Kidney (tissue), 14 donors: Measurements from ENCODE around the gene MTPN. TPM values are rescaled to one million over a fixed set of nuclear protein-coding genes. Genes with fewer than 3 reads are reported as not detected.

Experiments
- DNase-seq, 5 donors: peaks; one replicate each; pipeline ENCODE4 v3.0.0-alpha.2; 2013 to 2020
- FAIRE-seq: peaks from 2 replicates; lab custom pipeline; 2012; peaks lifted over from hg19 to GRCh38; lab: Jason Lieb, UNC
- H3K27ac ChIP-seq, 2 donors: one replicate each; pipeline ENCODE4 v1.7.0; 2013; ENCODE audit warnings: low read depth in 2 of 2, low read length in 2 of 2, inconsistent platforms in 1 of 2
- H3K27me3 ChIP-seq: one replicate; pipeline ENCODE4 v1.7.1; 2013; ENCODE audit warnings: low read length, inconsistent platforms; ENCODE audit not compliant: control insufficient read depth, insufficient read depth
- H3K36me3 ChIP-seq, 3 donors: one replicate each; pipeline versions ENCODE4 v1.7.0 to v1.7.1; 2013; ENCODE audit warnings: low read length in 3 of 3, control low read depth in 1 of 3, inconsistent platforms in 1 of 3; ENCODE audit not compliant: insufficient read depth in 3 of 3, control insufficient read depth in 2 of 3
- H3K4me1 ChIP-seq, 3 donors: one replicate each; pipeline versions ENCODE4 v1.7.0 to v1.7.1; 2013; ENCODE audit warnings: low read length in 3 of 3, inconsistent platforms in 1 of 3, low read depth in 1 of 3; ENCODE audit not compliant: control insufficient read depth in 2 of 3, insufficient read depth in 2 of 3
- H3K4me3 ChIP-seq, 3 donors: one replicate each; pipeline versions ENCODE4 v1.7.0 to v1.8.1; 2013; ENCODE audit warnings: low read length in 3 of 3, control low read depth in 1 of 3, inconsistent platforms in 1 of 3
- H3K9ac ChIP-seq, 3 donors: one replicate each; pipeline versions ENCODE4 v1.7.0 to v1.7.1; 2013; ENCODE audit warnings: low read length in 3 of 3, control low read depth in 1 of 3, inconsistent platforms in 1 of 3
- H3K9me3 ChIP-seq, 3 donors: one replicate each; pipeline versions ENCODE4 v1.7.0 to v1.7.1; 2013; ENCODE audit warnings: low read length in 3 of 3, control low read depth in 1 of 3, inconsistent platforms in 1 of 3; ENCODE audit not compliant: control insufficient read depth in 2 of 3, insufficient read depth in 1 of 3
- CTCF ChIP-seq: IDR thresholded peaks from 3 replicates; pipeline ENCODE4 v1.5.1; 2012; ENCODE audit warnings: mild to moderate bottlenecking, moderate library complexity, borderline replicate concordance; ENCODE audit not compliant: insufficient read depth; ENCODE audit errors: extremely low read depth
- intact Hi-C: fragments of 100-400 bp; cut with DNase I; formaldehyde crosslinking; loops from one replicate; pipeline ENCODE4 v1.11.1; 2022
- polyA plus RNA-seq: library from polyadenylated mRNA; stranded (reverse); fragments of 350-450 nt; fragmentation: Illumina TruSeq; extraction: RNeasy Lipid Tissue Mini Kit (QIAGEN cat#74804); gene quantifications from one replicate; pipeline ENCODE4 v1.2.3, GENCODE V29; 2014; ENCODE audit warnings: low read depth, low replicate concordance; ENCODE audit not compliant: insufficient read depth
- total RNA-seq: library from RNA; stranded (reverse); fragmentation: NEBNext Ultra II Directional; extraction: Animal tissue kit (Norgen Biotek cat#: 25700); gene quantifications from one replicate; pipeline ENCODE4 v1.2.1, GENCODE V29; 2021
- donor health status: control.
- donor health status: control.
- donor health status: control.
- donor health status: control.
- donor health status: control.
- donor health status: DM: yes; HTN: yes; CAD: no.
- donor health status: Normal renal cell carcinoma (clear cell type).

Gene MTPN
- total and polyA plus RNA-seq, 2 donors from 2014 or later = 43.1 to 101 TPM

GRCh38 chr7:135904282-135904681 is 72.9 kb downstream of the MTPN start:
- Histone ChIP-seq H3K36me3 (no peaks in the 10 kb centered on the region), H3K27me3 (no peaks in the 10 kb centered on the region), H3K4me3 (no peak overlapping the region), H3K27ac (no peak overlapping the region), H3K9me3 (no peaks in the 10 kb centered on the region), H3K4me1 (no peaks in the 10 kb centered on the region), H3K9ac (no peak overlapping the region)
- DNase-seq (no peak), FAIRE-seq (no peak)
- TF ChIP-seq CTCF = no peak
- intact Hi-C loops = no loop called here

GRCh38 chr7:135901585-135902540 is 75.3 kb downstream of the MTPN start:
- H3K27ac ChIP-seq = no peak overlapping the region
- intact Hi-C loops = no loop called here
- no peaks in the 10 kb centered on the region for H3K4me1 ChIP-seq
- no peak overlapping the region for H3K4me3 ChIP-seq
- H3K27me3 ChIP-seq = no peaks in the 10 kb centered on the region
- TF ChIP-seq CTCF = no peak
- no peak for DNase-seq
- FAIRE-seq = no peak
- no peaks in the 10 kb centered on the region for H3K36me3 ChIP-seq
- no peak overlapping the region for H3K9ac ChIP-seq
- H3K9me3 ChIP-seq = no peaks in the 10 kb centered on the region

GRCh38 chr7:135900065-135900546 is 77.1 kb downstream of the MTPN start:
- no peak for TF ChIP-seq CTCF
- peak in 3 of 5 donors; percentile 26 to 82 (median 64) for DNase-seq
- Histone ChIP-seq H3K27ac (no peak overlapping the region), H3K27me3 (no peaks in the 10 kb centered on the region), H3K36me3 (no peaks in the 10 kb centered on the region), H3K9ac (no peak overlapping the region), H3K4me3 (no peak overlapping the region), H3K9me3 (no peaks in the 10 kb centered on the region), H3K4me1 (no peaks in the 10 kb centered on the region)
- no peak for FAIRE-seq
- intact Hi-C loops = no loop called here
